Measurements from ENCODE around the gene FOXN4.

The FOXN4 gene

GRCh38 chr12:109277899-109278762 lies 31.0 kb downstream of the FOXN4 start:
- DNase-seq: no peak

DNA sequence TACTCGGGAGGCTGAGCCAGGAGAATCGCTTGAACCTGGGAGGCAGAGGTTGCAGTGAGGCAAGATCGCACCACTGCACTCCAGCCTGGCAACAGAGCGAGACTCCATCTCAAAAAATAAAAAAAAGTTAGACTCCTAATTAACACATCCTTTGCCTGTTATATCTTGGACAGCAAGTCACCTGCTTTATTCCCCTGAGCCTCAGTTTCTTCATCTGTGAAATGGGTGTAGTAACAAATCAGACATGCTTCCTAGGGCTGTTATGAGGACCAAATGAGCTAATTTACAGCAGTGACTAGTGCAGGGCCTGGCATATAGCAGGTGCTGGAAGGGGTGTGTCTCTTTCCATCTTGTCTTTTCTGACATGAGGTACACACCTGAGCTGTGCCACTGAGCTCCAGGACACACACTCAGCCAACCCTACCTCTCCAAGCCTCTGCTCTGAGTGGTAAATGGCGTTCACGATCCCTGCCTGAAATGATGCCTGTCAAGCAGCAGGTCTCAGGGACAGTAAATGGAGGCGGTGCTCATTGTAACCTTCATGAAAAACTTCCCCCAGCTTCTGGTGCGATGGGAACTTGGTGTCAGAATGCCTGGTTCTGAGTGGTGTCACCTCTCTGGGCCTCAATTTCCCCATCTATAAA lies 31.7 kb downstream of the FOXN4 start:
- DNase-seq: no peak

GRCh38 chr12:109276160-109276559 lies 32.9 kb downstream of the FOXN4 start:
- no peak for DNase-seq

DNA sequence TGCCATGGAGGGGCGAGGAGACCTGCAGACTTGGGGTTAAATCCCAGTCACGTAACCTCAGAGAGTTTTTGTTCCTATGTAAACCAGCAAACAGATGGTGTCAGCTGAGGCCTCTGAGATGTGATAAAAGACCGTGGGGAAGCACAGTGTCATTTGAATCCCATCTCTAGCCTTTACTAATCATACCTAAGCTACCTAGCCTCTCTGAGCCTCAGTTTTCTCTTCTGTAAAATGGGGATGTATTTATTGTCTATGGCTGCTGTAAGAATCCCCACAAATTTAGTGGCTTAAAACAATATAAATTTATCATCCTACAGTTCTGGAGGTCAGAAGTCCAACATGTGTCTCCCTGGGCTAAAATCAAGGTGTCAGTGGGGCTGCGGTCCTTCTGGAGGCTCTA lies 33.9 kb downstream of the FOXN4 start:
- DNase-seq: no peak

DNA sequence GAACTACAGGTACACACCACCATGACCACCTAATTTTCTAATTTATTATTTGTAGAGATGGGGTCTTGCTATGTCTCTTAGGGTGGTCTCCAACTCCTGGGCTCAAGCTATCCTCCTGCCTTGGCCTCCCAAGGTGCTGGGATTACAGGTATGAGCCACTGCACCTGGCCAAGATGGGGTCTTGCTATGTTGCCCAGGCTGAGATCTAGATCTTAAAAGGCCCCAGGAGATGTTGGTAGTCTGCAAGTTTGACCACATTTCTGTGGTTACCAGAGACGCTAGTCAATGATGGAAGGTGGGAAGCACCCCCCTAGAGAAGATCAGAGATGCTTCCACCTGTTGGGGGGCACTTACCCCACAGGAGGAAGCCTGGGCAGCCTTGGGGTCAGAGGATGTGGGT lies 34.7 kb downstream of the FOXN4 start:
- no peak for DNase-seq

- DNase-seq: no peak
These were observed 35.7 kb downstream of the FOXN4 start for GRCh38 chr12:109273354-109273753.

DNA sequence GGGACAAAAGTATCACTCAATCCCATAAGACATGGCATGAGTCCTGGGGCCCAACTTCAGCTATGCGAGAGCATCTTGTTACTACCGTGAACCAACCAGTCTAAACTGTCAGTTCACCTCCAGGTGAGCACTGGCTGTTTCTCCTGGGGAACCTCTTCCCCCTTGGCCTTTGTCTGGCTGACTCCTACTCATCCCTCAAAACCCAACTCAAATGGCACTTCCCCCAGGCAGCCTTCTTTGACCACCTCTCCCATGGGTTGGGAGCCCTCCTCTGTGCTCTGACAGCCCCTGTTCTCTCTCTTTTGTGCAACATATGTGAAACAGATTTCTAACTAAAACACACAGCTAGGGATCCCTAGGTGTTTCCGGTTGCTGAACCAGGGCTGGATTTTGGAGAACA lies 37.7 kb downstream of the FOXN4 start:
- DNase-seq: no peak

GRCh38 chr12:109270494-109270893 lies 38.6 kb downstream of the FOXN4 start:
- no peak for DNase-seq

GRCh38 chr12:109269428-109269827 lies 39.7 kb downstream of the FOXN4 start:
- DNase-seq: no peak

DNA sequence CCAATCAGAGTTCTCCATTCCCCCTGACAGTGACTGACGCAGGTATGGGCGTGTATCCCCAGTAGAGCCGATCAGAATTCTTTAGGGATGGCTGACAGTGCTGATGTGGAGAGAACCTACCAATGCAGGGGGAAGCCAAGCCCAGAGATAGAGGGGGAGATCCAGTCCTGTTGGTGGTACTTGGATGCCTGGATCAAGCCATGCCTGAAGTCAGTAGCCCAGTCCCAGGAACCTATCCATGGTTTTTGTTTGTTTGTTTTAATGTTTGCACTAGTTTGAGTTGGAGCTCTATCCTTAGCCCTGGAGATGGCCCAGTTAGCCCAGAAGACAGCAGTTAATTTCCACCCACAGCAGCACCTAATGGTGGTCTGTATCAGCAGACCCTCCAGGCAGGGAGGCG lies 40.2 kb downstream of the FOXN4 start:
- no peak for DNase-seq

- no peak for DNase-seq
These were observed 41.7 kb downstream of the FOXN4 start for GRCh38 chr12:109267361-109267760.

- no peak for DNase-seq
These were observed 42.8 kb downstream of the FOXN4 start for GRCh38 chr12:109266106-109266879.

- no peak for DNase-seq
These were observed 44.0 kb downstream of the FOXN4 start for GRCh38 chr12:109264943-109265650.

DNA sequence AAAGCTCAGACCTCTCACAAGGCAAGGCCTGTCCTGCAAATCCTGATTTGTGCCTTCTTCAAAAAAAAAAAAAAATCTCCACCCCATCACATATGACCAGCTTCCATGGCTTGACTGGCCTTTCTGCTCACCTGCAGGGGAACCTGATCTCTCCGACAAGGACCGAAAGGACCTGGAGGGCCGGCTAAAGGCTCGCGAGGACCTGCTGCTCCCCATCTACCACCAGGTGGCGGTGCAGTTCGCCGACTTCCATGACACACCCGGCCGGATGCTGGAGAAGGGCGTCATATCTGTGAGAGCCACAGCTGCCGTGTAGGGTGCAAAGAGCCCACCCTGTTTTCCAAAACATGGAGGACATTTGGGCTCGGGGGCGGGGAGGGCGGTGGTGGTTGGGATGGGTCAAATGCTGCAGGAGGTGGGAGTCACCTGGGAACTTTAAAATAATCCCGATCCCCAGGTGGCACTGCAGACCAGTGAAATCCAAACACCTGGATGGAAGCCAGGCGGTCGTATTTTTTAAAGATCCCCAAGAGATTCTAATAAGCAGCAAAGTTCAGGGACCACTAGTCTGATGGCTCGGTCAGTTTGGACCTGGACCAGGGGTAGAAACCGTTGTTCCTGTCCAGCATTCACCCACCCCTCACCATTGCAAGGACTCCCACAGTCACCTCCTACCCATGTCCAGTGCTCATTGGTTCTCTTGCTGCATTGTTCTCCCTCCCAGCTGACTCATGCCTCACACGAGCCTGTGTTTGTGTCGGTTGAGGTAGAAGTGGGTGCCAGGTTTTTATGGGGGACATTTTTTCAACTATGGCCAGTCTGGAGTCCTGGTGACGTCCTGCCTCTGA lies 44.8 kb downstream of the FOXN4 start:
- peak; percentile 24 for DNase-seq

DNA sequence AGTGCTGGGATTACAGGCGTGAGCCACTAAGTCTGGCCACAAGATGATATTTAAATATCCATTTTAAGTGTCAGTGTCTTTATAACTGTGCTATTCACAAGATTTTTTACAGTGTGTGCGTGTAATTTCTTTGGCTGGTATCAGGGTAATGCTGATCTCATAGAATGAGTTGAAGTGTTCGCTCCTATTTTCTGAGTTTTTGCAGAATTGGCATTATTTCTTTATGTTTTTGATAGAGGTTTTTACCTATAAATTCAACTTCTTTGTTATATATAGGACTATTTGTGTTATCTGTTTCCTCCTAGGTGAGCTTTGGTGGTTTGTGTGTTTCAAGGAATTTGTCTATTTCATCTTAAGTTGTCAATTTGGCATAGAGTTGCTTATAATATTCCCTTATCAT lies 45.6 kb downstream of the FOXN4 start:
- DNase-seq: no peak

DNA sequence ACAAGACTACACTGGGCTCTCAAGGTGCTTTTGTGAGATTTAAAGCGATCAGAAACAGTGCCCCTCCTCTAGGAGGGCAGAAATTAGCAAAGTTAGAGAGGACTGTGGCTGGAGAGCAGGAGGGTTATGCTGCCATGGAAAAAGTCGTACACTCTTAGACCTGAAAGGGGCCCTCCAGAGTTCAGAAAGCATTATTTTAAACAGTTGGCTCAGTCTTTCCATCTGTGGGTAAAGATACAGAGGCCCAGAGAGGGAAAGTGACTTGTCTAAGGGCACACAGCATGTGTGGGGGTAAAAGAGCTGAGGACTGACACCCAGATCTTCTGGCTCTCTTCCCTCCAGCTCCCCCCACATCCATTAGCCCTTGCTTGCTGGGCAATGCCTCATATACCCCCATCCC lies 47.1 kb downstream of the FOXN4 start:
- DNase-seq: no peak

DNA sequence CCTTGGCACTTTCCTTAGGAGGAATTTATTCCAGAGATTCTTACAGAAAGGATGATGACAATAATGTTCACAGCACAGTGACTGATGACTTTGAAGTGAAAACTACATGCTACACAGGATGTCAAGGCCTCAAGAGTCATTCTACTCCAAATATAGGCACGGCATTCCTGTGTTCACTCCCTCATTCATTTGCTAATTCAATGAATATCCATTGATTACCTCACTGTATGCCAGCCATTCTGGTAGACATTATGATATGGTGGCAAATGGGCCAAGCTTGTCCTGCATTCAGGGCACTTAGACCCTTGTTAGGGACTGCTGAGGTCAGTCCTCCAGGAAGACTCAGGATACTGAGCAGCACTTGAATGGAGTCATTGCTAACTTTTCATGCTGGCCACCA lies 48.0 kb downstream of the FOXN4 start:
- no peak for DNase-seq

DNA sequence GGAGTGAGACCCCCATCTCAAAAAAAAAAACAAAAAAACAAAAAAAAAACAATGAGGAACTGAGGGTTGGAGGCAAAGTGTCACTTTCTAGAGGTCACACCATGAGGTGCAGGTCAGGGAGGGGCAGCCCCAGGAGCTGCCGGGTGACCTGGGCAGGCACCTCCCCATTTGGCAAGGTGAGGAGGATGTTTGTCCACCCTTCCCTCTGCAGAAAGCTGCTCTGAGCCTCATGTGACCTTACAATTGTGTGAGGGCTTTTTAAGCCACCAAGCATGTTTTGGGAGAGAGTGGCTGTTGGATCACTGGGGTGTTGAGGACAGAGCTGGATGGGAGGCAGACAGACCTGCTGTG lies 49.6 kb downstream of the FOXN4 start:
- no peak for DNase-seq

DNA sequence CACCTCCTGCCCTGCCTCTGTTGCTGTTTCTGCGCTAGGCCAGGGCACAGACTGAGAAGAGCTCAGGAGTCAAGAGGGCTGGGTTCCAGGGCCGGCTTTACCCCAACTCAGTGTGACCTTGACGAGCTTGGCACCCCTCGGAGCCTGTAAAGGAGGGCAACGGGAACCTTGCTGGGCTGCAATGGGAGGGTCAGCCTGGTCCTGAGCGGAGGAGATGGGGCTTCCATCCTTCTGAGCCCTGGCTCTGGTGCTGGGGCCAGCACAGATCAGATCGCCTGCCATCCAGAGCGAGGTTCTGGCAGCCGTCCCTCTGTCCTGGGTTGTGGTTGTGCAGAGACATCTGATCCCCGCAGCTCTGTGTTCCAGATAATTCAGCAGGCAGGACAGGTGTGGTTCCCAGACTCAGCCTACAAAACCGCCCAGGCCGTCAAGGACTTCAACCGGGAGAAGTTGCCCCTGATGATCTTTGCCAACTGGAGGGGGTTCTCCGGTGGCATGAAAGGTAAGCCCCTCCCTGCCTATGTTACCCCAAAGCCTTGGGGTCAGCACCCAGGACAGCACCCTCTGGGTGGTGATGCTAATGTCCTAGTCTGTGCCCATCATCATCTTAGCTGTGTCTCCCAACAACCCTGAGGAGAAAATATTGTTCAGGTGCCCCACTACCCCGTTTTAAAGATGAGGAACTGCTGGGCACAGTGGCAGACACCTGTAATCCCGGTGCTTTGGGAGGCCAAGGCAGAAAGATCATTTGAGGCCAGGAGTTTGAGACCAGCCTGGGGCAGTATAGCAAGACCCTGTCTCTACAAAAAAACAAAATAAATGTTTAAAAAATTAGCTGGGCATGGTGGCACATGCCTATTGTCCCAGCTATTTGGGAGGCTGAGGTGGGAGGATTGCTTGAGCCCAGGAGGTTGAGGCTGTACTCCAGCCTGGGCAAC lies 50.2 kb downstream of the FOXN4 start:
- DNase-seq: no peak

DNA sequence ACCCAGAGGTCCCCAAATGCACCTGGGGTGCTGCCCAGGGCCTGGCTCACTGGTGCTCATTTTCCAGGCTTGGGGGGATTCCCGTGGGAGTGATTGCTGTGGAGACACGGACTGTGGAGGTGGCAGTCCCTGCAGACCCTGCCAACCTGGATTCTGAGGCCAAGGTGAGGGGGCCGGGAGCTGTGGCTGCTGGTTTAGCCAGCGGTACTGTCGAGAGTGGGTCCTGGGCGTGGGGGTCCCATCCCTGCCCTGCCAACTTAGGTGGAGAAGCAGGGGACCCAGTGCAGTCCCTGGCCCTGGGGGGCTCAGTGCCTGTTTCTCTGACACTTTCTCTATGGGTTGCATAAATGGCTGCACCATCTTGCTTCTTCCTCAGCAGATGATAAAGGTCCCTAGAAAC lies 50.9 kb downstream of the FOXN4 start:
- DNase-seq: no peak

GRCh38 chr12:109256011-109256410 lies 53.1 kb downstream of the FOXN4 start:
- no peak for DNase-seq

Data from activated T-cell treated with anti-CD3 and anti-CD28 coated beads, Interleukin-2, amount 50 U/mL, for 1 hour (primary cell).